Endodermal cell (in vitro differentiated cells): ENCODE data around the gene TSKU. TPM values are rescaled to one million over a fixed set of nuclear protein-coding genes. Genes with fewer than 3 reads are reported as not detected.
"Not testable (repeated sequence)": the region's sequence is repeated elsewhere in the genome, so short reads cannot be mapped to it uniquely, and the experiment has no call there.

Source experiments
- DNase-seq: peaks from one replicate; pipeline ENCODE4 v3.0.0-alpha.2; 2017
- H3K27ac ChIP-seq: 2 replicates; pipeline ENCODE4 v1.5.1; 2013; ENCODE audit warnings: mild to moderate bottlenecking, low read depth, low read length, moderate library complexity
- H3K27me3 ChIP-seq: 2 replicates; pipeline ENCODE4 v1.6.1; 2013; ENCODE audit warnings: mild to moderate bottlenecking, low read length, moderate library complexity; ENCODE audit not compliant: insufficient read depth, control insufficient read depth, poor library complexity, severe bottlenecking
- H3K36me3 ChIP-seq: 2 replicates; pipeline ENCODE4 v1.7.0; 2013; ENCODE audit warnings: mild to moderate bottlenecking, low read length, moderate library complexity; ENCODE audit not compliant: control insufficient read depth, insufficient read depth
- H3K4me1 ChIP-seq: one replicate; pipeline ENCODE4 v1.7.0; 2013; ENCODE audit warnings: low read length; ENCODE audit not compliant: control insufficient read depth, insufficient read depth
- H3K4me3 ChIP-seq: 2 replicates; pipeline ENCODE4 v1.5.1; 2013; ENCODE audit warnings: mild to moderate bottlenecking, low read length, moderate library complexity
- H3K9ac ChIP-seq: 2 replicates; pipeline ENCODE4 v1.6.1; 2013; ENCODE audit warnings: mild to moderate bottlenecking, low read length, moderate library complexity; ENCODE audit not compliant: poor library complexity, severe bottlenecking; ENCODE audit errors: extremely low read depth
- H3K9me3 ChIP-seq: 2 replicates; pipeline ENCODE4 v1.6.1; 2013; ENCODE audit warnings: mild to moderate bottlenecking, low read length, moderate library complexity; ENCODE audit not compliant: control insufficient read depth
- H3K27ac Mint-ChIP-seq: 2 replicates; pipeline ENCODE4 v1.8.0; 2020; ENCODE audit warnings: mixed read lengths
- H3K27me3 Mint-ChIP-seq: 2 replicates; pipeline ENCODE4 v1.8.0; 2021; ENCODE audit warnings: mild to moderate bottlenecking, mixed read lengths; ENCODE audit not compliant: insufficient read depth
- H3K36me3 Mint-ChIP-seq: 2 replicates; pipeline ENCODE4 v1.8.0; 2020; ENCODE audit warnings: low read depth, mixed read lengths
- H3K4me1 Mint-ChIP-seq: 2 replicates; pipeline ENCODE4 v1.8.0; 2020; ENCODE audit warnings: mixed read lengths
- H3K4me3 Mint-ChIP-seq: 2 replicates; pipeline ENCODE4 v1.8.0; 2020; ENCODE audit warnings: mild to moderate bottlenecking, moderate library complexity, mixed read lengths
- H3K9me3 Mint-ChIP-seq: 2 replicates; pipeline ENCODE4 v1.8.0; 2020; ENCODE audit warnings: mild to moderate bottlenecking, mixed read lengths
- WGBS, 2 experiments: methylation state at CpG; one replicate each; pipeline versions ENCODE4 v1.1.5 to v1.1.7; 2013; ENCODE audit warnings: missing lambda C conversion rate in 2 of 2, mixed read lengths in 1 of 2; ENCODE audit not compliant: insufficient coverage in 1 of 2, insufficient read length in 1 of 2; 5-methylcytosine and 5-hydroxymethylcytosine counted together
- total RNA-seq, 2 donors: library from RNA; stranded (reverse); fragmentation: NEBNext Ultra II Directional in 1 of 2; extraction: Animal tissue kit (Norgen Biotek cat#: 25700) in 1 of 2; gene quantifications; 2 replicates in 1 of 2; 3 replicates in 1 of 2; pipeline ENCODE4 v1.2.1, GENCODE V29; 2021
- TF ChIP-seq, protein P1 (sequence below): fragments of 200-600 bp; sonication (generic); conservative IDR thresholded peaks from 2 replicates; pipeline ENCODE4 v1.5.0; 2021; ENCODE audit warnings: antibody characterized with exemption, mild to moderate bottlenecking

The TSKU gene
- total RNA-seq, 2 donors from 2014 or later, result 105 to 130 TPM

DNA sequence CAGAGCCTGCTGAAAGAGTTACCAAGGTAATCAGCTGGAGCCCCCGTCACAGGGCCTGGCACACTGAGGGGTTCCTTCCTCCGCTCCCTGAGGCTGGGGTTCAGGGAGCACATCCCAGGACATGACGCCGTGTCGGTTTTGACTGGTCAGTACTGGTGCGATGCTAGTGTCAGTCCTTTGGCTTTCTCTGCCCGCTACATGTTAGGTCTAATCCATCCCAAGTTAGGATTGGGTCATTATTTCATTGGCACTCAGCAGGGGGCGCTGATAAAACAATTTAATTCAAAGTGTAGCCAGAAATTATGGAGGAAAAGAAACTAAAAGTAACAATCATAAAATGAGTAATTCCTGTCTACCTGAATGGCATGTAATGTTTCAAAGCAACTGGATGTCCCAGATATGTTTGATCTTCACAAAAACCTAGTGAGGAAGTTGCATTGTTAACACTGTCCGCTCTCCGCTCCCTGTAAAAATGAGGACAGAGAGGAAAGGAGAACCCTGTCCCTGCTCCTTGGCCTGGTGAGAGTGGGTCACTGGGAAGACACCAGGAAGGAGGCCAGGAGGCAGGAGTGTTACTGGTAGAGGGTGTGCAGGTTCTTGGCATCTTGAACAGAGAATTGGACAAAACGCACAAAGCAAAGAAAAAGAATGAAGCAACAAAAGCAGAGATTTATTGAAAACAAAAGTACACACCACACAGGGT, 27.1 kb downstream of the TSKU start:
- 86 to 93% methylated on average over 9 to 10 of the region's 11 CpGs for WGBS, 2 experiments
- Histone ChIP-seq H3K27me3 (no peaks in the 10 kb centered on the region), H3K9ac (no peak overlapping the region), H3K9me3 (peaks cover 29% of the 10 kb centered on the region), H3K4me1 (no peaks in the 10 kb centered on the region), H3K27ac (no peak overlapping the region), H3K4me3 (no peak overlapping the region), H3K36me3 (no peaks in the 10 kb centered on the region)
- Mint-ChIP-seq H3K9me3 (peaks cover 34% of the 10 kb centered on the region), H3K27ac (no peak overlapping the region), H3K36me3 (peaks cover under 1% of the 10 kb centered on the region), H3K4me1 (peaks cover 26% of the 10 kb centered on the region), H3K4me3 (no peak overlapping the region), H3K27me3 (peaks cover 2% of the 10 kb centered on the region)
- TF ChIP-seq, protein P1, sequence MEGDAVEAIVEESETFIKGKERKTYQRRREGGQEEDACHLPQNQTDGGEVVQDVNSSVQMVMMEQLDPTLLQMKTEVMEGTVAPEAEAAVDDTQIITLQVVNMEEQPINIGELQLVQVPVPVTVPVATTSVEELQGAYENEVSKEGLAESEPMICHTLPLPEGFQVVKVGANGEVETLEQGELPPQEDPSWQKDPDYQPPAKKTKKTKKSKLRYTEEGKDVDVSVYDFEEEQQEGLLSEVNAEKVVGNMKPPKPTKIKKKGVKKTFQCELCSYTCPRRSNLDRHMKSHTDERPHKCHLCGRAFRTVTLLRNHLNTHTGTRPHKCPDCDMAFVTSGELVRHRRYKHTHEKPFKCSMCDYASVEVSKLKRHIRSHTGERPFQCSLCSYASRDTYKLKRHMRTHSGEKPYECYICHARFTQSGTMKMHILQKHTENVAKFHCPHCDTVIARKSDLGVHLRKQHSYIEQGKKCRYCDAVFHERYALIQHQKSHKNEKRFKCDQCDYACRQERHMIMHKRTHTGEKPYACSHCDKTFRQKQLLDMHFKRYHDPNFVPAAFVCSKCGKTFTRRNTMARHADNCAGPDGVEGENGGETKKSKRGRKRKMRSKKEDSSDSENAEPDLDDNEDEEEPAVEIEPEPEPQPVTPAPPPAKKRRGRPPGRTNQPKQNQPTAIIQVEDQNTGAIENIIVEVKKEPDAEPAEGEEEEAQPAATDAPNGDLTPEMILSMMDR, result no peak
- DNase-seq, result peak; percentile 32

DNA sequence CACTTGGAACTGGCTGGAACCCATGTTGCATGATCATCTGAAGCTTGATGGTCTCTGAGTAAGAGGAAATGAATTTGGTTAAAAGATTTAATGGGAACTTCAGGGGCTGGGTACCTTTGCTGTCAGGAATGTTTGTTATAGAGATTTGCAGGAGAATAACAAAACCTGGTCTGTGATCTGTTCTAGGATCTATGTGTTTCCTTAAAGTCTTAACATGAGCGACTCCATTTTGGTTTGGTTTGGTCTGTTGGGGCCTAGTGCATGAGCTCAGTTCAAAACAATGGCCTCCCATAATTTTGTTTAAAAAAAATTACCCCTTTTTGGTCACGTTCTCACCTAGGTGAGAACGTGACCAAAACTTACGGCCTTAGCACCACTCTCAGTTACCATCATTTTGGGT, 28.1 kb downstream of the TSKU start:
- Histone ChIP-seq H3K27me3 (no peaks in the 10 kb centered on the region), H3K27ac (no peak overlapping the region), H3K4me1 (no peaks in the 10 kb centered on the region), H3K4me3 (no peak overlapping the region), H3K9me3 (peaks cover 38% of the 10 kb centered on the region), H3K36me3 (no peaks in the 10 kb centered on the region), H3K9ac (no peak overlapping the region)
- DNase-seq, result no peak
- Mint-ChIP-seq H3K27ac (no peak overlapping the region), H3K4me1 (peaks cover 17% of the 10 kb centered on the region), H3K27me3 (peaks cover 2% of the 10 kb centered on the region), H3K36me3 (peaks cover 3% of the 10 kb centered on the region), H3K9me3 (peaks cover 44% of the 10 kb centered on the region), H3K4me3 (no peak overlapping the region)
- TF ChIP-seq, protein P1, result no peak
- 90 to 100% methylated on average over 3 to 4 of the region's 4 CpGs for WGBS, 2 experiments

DNA sequence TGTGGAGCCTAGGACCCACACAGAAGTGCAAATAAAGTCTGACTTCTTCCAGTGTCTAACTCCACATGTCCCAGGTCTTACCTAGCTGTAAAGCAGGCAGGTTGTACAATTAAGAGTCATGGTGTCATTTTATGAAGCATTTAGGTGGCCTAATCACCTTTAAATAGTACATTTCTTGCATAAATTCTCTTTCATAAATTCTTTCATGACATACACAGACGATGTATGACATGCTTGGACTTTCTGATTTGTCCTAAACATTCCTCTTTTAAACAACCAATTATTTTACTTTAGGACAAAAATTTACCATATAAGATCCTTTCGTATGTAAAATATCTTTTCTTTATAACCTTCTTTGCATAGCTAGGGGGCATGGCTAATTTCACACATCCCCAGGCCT, 31.3 kb downstream of the TSKU start:
- no peak for DNase-seq
- peaks cover 3% of the 10 kb centered on the region for H3K36me3 Mint-ChIP-seq
- WGBS, 2 experiments, result 90 to 96% methylated on average over 2 of the region's 2 CpGs
- no peak overlapping the region for H3K4me3 Mint-ChIP-seq
- Histone ChIP-seq H3K9ac (no peak overlapping the region), H3K4me3 (peak overlapping the region; percentile 3), H3K4me1 (no peaks in the 10 kb centered on the region), H3K9me3 (peaks cover 66% of the 10 kb centered on the region), H3K36me3 (no peaks in the 10 kb centered on the region), H3K27ac (no peak overlapping the region), H3K27me3 (no peaks in the 10 kb centered on the region)
- no peak overlapping the region for H3K27ac Mint-ChIP-seq
- H3K4me1 Mint-ChIP-seq, result no peaks in the 10 kb centered on the region
- no peaks in the 10 kb centered on the region for H3K27me3 Mint-ChIP-seq
- peaks cover 69% of the 10 kb centered on the region for H3K9me3 Mint-ChIP-seq
- TF ChIP-seq, protein P1, result no peak

DNA sequence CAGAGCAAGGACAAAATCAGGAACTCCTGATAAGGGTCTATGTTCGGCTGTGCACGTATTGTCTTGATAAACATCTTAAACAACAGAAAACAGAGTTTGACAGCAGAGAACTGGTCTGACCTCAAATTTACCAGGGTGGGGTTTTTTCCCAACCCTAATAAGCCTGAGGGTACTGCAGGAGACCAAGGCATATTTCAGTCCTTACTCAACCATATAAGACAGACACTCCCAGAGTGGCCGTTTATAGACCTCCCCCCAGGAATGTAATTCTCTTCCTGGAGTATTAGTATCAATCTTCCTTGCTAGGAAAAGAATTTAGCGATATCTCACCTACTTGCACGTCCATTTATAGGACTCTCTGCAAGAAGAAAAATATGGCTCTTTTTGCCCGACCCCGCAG, 32.5 kb downstream of the TSKU start:
- not testable (repeated sequence) for H3K27ac ChIP-seq, H3K4me3 ChIP-seq, H3K27me3 ChIP-seq, DNase-seq, H3K36me3 Mint-ChIP-seq, H3K4me1 Mint-ChIP-seq, H3K36me3 ChIP-seq, H3K27me3 Mint-ChIP-seq, H3K4me1 ChIP-seq, H3K4me3 Mint-ChIP-seq, H3K27ac Mint-ChIP-seq, H3K9ac ChIP-seq
- peaks cover 81% of the 10 kb centered on the region for H3K9me3 Mint-ChIP-seq
- WGBS, 2 experiments, result 89 to 96% methylated on average over 6 to 7 of the region's 7 CpGs
- peaks cover 68% of the 10 kb centered on the region for H3K9me3 ChIP-seq
